ENCODE measurements around the gene BHLHE40. TPM values are rescaled to one million over a fixed set of nuclear protein-coding genes. Genes with fewer than 3 reads are reported as not detected.
A peak's percentile ranks its signal among the peaks of the same experiment; 100 is the strongest.

The BHLHE40 gene
- total and polyA plus RNA-seq, 2 of the 8 experiments (the other 6 are each of a cell fraction or from before 2014, with no cell fraction given): 1.5 to 2.2 TPM

- Histone ChIP-seq H3K14ac (ENCODE audit: insufficient read length) (no peak overlapping the region), H2AK5ac (ENCODE audit: low read depth, low read length) (no peak overlapping the region), H3K4me1 (replicated peaks in 1 of 4; ENCODE audit: control insufficient read depth in 3 of 4, insufficient read depth in 4 of 4, low read length in 3 of 4) (peaks cover 2 to 8% (median 4%) of the 10 kb centered on the region in 4 experiments; a peak in 4 of 7 replicates), H2BK5ac (ENCODE audit: low read depth, low read length) (no peak overlapping the region), H3K4ac (replicated peaks; ENCODE audit: insufficient read length, low read depth, low read length) (no peak overlapping the region), H3K27ac (ENCODE audit: low read depth, low read length) (no peak overlapping the region), H3K23ac (ENCODE audit: insufficient read length) (no peak overlapping the region), H2AFZ (ENCODE audit: low read length) (no peak overlapping the region), H3K27me3 (replicated peaks in 1 of 4; ENCODE audit: control insufficient read depth in 3 of 4, extremely low read depth in 1 of 4, insufficient read depth in 3 of 4, low read length in 3 of 4) (peaks cover 4 to 36% (median 22%) of the 10 kb centered on the region in 4 experiments), H3K18ac (ENCODE audit: extremely low read depth, low read length) (no peak overlapping the region), H2BK120ac (replicated peaks; ENCODE audit: low read depth, low read length) (no peak overlapping the region), H2BK20ac (ENCODE audit: low read length) (no peak overlapping the region), H3K79me1 (ENCODE audit: low read depth, low read length) (no peaks in the 10 kb centered on the region), H2BK15ac (ENCODE audit: low read length) (no peak overlapping the region), H3K4me3 (ENCODE audit: extremely low read depth in 1 of 4, insufficient read depth in 2 of 4, low read depth in 3 of 4, low read length in 4 of 4) (no peak overlapping the region), H2BK12ac (ENCODE audit: low read depth, low read length) (no peak overlapping the region), H3K23me2 (ENCODE audit: low read depth, low read length) (peaks cover 22% of the 10 kb centered on the region), H3K4me2 (ENCODE audit: insufficient read depth in 1 of 2, low read depth in 2 of 2, low read length in 2 of 2) (no peak overlapping the region), H3K9me3 (ENCODE audit: insufficient read depth in 2 of 2, low read depth in 1 of 2, low read length in 1 of 2) (no peaks in the 10 kb centered on the region), H4K8ac (ENCODE audit: extremely low read depth, insufficient read depth, low read length) (no peak overlapping the region), H4K5ac (ENCODE audit: insufficient read length, low read depth, low read length) (no peak overlapping the region), H3K56ac (replicated peaks; ENCODE audit: insufficient read length, low read depth, low read length) (no peak overlapping the region), H4K20me1 (replicated peaks in 1 of 2; ENCODE audit: control insufficient read depth in 1 of 2, insufficient read depth in 2 of 2, low read length in 2 of 2) (no peaks in the 10 kb centered on the region), H4K91ac (replicated peaks; ENCODE audit: insufficient read length, low read length) (no peak overlapping the region), H3K9ac (replicated peaks in 1 of 4; ENCODE audit: extremely low read depth in 1 of 4, low read depth in 3 of 4, low read length in 3 of 4) (no peak overlapping the region), H3K79me2 (ENCODE audit: control insufficient read depth in 1 of 2, insufficient read depth in 2 of 2, low read length in 2 of 2) (no peaks in the 10 kb centered on the region), H3K36me3 (ENCODE audit: control insufficient read depth in 2 of 4, insufficient read depth in 4 of 4, low read length in 3 of 4) (no peaks in the 10 kb centered on the region)
- no peak for FAIRE-seq
- DNase-seq (ENCODE audit: low read depth in 1 of 2, low spot score in 2 of 2): peak; percentile 57 to 65
- WGBS, 2 experiments (ENCODE audit: extremely low coverage in 1 of 2, insufficient coverage in 1 of 2, insufficient read length in 1 of 2, insufficient replicate concordance in 2 of 2, low coverage in 1 of 2, low lambda C conversion rate in 2 of 2, missing lambda C conversion rate in 1 of 2): 41% methylated on average over 4 of the region's 4 CpGs; no CpG with 5 or more reads in 1 of the 2 experiments
- CTCF ChIA-PET (ENCODE audit: partially characterized antibody): interaction anchor here (0.6 to 6.4 kb wide), 77 partner anchors 9 to 484 kb away, joined by 3 to 59 read pairs (median 4); partner anchors contain the start of gene ITPR1
- POLR2A ChIA-PET (ENCODE audit: partially characterized antibody): interaction anchor here (1.2 kb wide), 1 partner anchor 10 kb away, joined by 3 read pairs; no protein-coding TSS in a partner anchor
- TF ChIP-seq, protein P1, sequence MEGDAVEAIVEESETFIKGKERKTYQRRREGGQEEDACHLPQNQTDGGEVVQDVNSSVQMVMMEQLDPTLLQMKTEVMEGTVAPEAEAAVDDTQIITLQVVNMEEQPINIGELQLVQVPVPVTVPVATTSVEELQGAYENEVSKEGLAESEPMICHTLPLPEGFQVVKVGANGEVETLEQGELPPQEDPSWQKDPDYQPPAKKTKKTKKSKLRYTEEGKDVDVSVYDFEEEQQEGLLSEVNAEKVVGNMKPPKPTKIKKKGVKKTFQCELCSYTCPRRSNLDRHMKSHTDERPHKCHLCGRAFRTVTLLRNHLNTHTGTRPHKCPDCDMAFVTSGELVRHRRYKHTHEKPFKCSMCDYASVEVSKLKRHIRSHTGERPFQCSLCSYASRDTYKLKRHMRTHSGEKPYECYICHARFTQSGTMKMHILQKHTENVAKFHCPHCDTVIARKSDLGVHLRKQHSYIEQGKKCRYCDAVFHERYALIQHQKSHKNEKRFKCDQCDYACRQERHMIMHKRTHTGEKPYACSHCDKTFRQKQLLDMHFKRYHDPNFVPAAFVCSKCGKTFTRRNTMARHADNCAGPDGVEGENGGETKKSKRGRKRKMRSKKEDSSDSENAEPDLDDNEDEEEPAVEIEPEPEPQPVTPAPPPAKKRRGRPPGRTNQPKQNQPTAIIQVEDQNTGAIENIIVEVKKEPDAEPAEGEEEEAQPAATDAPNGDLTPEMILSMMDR (IDR thresholded peaks at IDR 0.05; ENCODE audit: control extremely low read depth in 1 of 3, insufficient read depth in 1 of 3, low read depth in 1 of 3, low read length in 3 of 3): peak; percentile 79 to 98 (median 84)
- no peak for TF ChIP-seq FOSL1 (IDR thresholded peaks at IDR 0.05; ENCODE audit: insufficient read depth, low read depth, low read length)
- TF ChIP-seq POLR2AphosphoS5 (IDR thresholded peaks at IDR 0.05; ENCODE audit: low read depth, low read length): no peak
- TF ChIP-seq KDM1A (IDR thresholded peaks at IDR 0.05; ENCODE audit: borderline replicate concordance, low read length): peak; percentile 73; the same call in 1 of the 2 replicates
- no peak for TF ChIP-seq SIX5 (IDR thresholded peaks at IDR 0.05; ENCODE audit: low read depth, low read length)
- peak; percentile 78 to 86 for TF ChIP-seq RAD21 (IDR thresholded peaks at IDR 0.05 in 1 of 2, conservative IDR thresholded peaks at IDR 0.05 in 1 of 2; ENCODE audit: low read depth in 2 of 2, low read length in 2 of 2)
- no peak for TF ChIP-seq EZH2 (IDR thresholded peaks at IDR 0.05; ENCODE audit: low read depth, low read length, severe bottlenecking)
- TF ChIP-seq EP300 (IDR thresholded peaks at IDR 0.05; ENCODE audit: borderline replicate concordance in 1 of 2, low read depth in 2 of 2, low read length in 2 of 2): no peak
- TF ChIP-seq CEBPB (IDR thresholded peaks at IDR 0.05; ENCODE audit: low read depth, low read length): peak; percentile 99
- TF ChIP-seq SIRT6 (IDR thresholded peaks at IDR 0.05; ENCODE audit: low read length): no peak
Measured at GRCh38 chr3:4976109-4976508, 3.1 kb upstream of the BHLHE40 start.
